GM12865 (cell line): ENCODE results near the gene GPR157.
A peak's percentile ranks its signal among the peaks of the same experiment; 100 is the strongest.

Experiments used
- DNase-seq: peaks from one replicate; pipeline ENCODE4 v3.0.0; 2010; ENCODE audit warnings: low read depth
- H3K4me3 ChIP-seq: 2 replicates; pipeline ENCODE4 v1.5.1; 2011; ENCODE audit warnings: mild to moderate bottlenecking, low read depth, low read length, control low read depth
- TF ChIP-seq, protein P1 (sequence below): IDR thresholded peaks from 2 replicates; pipeline ENCODE4 v1.5.1; 2011; ENCODE audit warnings: low read length, control low read depth, low read depth, inconsistent platforms; ENCODE audit not compliant: insufficient read depth; ENCODE audit errors: missing control alignments

Gene GPR157

DNA sequence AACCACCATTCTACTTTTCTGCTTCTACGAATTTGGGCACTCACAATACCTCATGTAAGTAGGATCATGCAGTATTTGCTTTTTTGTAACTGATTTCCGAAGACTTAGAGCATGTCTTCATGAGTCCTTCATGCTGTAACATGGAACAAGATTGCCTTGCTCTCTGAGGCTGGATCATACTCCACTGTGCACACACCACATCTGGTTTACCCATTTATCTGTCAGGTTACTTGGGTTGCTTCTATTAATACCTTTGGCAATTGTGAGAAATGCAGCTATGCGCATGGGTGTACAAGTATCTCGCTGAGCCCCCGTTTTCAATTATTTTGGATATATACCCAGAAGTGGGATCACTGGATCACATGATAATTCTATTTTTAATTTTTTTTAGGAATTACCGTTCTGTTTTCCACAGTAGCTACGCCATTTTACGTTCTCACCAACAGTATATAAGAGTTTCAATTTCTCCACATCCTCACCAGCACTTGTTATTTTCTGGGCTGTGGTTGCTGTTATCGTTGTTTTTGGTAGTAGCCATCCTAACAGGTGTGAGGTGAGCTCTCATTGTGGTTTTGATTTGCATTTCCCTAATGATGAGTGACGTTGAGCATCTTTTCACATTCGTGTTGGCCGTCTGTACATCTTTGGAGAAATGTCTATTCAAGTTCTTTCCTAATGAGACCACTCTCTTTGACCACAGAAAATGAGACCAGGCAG lies 48.8 kb downstream of the GPR157 start:
- peak overlapping the region; percentile 5; the same call in 1 of the 2 replicates for H3K4me3 ChIP-seq
- TF ChIP-seq, protein P1, sequence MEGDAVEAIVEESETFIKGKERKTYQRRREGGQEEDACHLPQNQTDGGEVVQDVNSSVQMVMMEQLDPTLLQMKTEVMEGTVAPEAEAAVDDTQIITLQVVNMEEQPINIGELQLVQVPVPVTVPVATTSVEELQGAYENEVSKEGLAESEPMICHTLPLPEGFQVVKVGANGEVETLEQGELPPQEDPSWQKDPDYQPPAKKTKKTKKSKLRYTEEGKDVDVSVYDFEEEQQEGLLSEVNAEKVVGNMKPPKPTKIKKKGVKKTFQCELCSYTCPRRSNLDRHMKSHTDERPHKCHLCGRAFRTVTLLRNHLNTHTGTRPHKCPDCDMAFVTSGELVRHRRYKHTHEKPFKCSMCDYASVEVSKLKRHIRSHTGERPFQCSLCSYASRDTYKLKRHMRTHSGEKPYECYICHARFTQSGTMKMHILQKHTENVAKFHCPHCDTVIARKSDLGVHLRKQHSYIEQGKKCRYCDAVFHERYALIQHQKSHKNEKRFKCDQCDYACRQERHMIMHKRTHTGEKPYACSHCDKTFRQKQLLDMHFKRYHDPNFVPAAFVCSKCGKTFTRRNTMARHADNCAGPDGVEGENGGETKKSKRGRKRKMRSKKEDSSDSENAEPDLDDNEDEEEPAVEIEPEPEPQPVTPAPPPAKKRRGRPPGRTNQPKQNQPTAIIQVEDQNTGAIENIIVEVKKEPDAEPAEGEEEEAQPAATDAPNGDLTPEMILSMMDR = no peak

DNA sequence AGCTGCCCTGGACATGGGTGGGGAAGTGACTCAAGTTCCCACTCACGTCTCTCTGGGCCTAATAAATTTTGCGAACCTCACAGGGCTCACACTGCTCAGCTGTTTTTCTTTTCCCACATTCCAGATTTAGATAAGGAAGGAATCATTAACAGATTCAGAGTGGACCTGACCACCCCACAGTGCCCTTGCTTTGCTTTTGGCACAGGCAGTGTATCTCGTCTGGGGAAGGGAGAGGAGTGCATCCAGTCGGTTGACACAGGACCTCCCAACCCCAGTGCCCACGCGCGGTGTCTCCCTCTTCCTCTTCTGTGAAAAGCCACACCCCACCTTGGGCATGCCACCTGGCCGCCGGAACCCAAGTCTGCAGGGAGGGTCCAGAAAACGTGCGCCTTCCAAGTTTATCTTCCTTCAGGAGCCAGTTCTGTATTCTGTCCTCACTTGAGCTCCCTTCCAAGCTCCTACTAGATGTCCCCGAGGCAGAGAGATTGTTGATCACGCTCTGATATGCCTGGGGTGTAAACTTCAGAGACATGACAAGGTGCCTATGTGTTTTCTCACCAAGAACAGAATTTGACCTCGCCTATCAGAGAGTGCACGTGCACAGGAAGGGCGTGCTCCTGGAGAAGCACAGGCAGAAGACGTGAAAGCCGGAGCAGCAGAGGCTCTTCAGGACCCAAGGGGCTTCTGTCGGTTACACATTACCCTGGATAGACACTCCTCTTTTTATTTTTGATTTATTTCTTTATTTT lies 50.0 kb downstream of the GPR157 start:
- DNase-seq = no peak
- TF ChIP-seq, protein P1 = no peak
- no peak overlapping the region for H3K4me3 ChIP-seq

More for the DNA sequence above, 48.8 kb downstream of the GPR157 start:
- peak; percentile 94 for DNase-seq

DNA sequence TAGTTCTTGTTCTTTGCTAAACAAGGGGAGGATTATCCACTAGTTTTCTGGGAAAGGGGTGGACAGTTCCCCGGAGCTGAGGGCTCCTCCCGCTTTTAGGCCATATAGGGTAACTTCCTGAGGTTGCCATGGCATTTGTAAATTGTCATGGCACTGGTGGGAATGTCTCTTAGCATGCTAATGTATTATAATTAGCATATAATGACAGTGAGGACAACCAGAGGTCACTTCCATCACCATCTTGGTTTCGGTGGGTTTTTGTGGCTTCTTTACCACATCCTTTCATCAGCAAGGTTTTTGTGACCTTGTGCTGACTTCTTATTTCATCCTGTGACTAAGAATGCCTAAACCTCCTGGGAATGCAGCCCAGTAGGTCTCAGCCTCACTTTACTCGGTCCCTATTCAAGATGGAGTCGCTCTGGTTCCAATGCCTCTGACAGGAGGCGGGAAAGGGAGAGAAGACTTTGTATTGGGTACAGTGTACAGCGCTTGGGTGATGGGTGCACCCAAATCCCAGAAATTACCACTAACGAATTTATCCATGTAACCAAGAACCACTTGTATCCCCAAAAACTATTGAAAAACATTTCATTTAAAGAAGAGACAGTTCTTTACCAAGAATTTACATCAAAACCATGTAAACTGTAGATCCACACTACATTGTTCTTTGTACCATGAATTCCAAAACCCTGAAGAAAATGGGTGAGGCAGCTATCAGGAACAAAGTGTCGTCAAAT lies 50.7 kb downstream of the GPR157 start:
- no peak overlapping the region for H3K4me3 ChIP-seq
- peak; percentile 96 for DNase-seq
- TF ChIP-seq, protein P1 = no peak

DNA sequence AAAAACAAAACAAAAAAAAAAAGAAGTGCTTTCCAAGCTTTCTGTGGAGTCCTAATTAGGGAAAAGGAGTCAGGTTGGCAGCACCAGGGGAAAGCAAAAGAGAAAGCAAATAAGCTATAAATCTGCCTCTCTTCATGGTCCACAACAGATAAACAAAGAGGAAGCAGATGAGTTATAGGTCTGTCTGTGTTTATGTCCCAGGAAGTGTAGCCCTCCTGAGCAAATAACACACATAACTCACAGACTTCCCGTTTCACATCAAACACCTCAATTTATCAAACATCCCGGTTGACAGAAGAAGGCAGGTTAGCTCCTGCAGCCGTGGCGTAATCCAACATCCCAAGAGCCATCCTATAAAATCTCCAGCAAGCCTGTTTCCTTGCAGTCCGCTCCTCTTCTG lies 53.9 kb downstream of the GPR157 start:
- DNase-seq = peak; percentile 63
- no peak overlapping the region for H3K4me3 ChIP-seq
- TF ChIP-seq, protein P1 = no peak

DNA sequence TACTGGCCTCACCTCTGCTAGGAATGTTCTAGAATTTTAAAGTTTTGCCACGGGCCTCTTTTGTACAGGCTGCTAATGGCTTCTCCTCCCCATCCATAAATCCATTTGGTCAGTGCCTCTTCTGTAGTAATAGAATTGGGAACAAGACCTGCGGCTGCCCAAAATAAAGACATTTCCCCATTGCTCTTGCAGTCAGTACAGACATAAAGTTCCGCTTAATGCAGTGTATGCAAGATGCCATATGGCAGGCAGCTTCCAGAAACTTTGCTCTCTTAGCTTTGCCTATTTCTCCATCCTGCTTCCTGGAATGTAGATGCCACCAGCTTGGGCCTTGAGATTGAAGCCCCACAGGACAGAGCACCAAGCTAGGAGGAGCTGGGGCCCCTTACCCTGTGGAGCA lies 55.8 kb downstream of the GPR157 start:
- no peak for DNase-seq

DNA sequence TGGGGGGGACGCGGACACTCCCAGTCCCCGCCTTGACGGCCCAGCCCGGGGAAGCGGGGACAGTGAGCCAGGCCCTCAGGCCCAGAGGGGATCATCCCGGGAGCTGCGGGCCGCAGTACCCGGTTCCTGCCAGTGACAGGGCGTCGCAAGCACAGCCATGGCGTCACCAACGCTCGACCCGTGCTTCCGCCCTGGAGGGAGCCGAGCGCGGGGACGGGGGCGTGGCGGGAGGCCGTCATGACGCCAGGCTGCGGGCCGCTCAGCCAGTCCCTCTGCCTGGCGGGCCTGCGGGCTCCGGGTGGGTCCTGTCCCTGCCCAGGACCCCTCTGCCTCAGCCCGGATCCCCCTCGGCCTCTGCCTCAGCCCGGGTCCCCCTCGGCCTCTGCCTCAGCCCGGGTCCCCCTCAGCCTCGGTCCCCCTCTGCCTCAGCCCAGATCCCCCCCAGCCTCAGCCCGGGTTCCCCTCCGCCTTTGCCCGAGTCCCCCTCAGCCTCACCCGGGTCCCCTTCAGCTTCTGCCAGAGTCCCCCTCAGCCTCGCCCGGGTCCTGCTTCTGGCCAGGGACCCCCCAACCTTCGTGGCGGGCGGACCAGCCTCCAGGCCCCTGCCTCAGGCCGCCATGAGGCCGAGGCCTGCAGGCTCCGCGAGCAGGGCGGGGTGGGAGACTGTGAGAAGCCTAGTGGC lies 57.2 kb downstream of the GPR157 start:
- no peak overlapping the region for H3K4me3 ChIP-seq
- DNase-seq = no peak
- TF ChIP-seq, protein P1 = no peak

More for the DNA sequence above, 55.8 kb downstream of the GPR157 start:
- TF ChIP-seq, protein P1 = no peak
- H3K4me3 ChIP-seq = no peak overlapping the region
